ENCODE results near the gene MTMR4.

GRCh38 chr17:58531122-58531521 lies 16.7 kb upstream of the MTMR4 start:
- no peak for TF ChIP-seq CTCF (conservative IDR thresholded peaks at IDR 0.05)
- TF ChIP-seq ZFX (IDR thresholded peaks at IDR 0.05) = no peak

Data from C4-2B (cell line).